D721Med (cell line): Measurements from ENCODE around the gene FADS1.

Source experiments
- DNase-seq: peaks from one replicate; pipeline ENCODE4 v3.0.0; 2011; ENCODE audit warnings: low spot score; ENCODE audit not compliant: insufficient read length
- FAIRE-seq: peaks from 2 replicates; lab custom pipeline; 2011; peaks lifted over from hg19 to GRCh38; lab: Jason Lieb, UNC
- CTCF ChIP-seq: IDR thresholded peaks from 2 replicates; pipeline ENCODE4 v1.5.1; 2012; ENCODE audit warnings: mild to moderate bottlenecking, control low read depth; ENCODE audit not compliant: insufficient read depth; ENCODE audit errors: missing control alignments

The FADS1 gene

GRCh38 chr11:61851113-61851899 lies 34.5 kb upstream of the FADS1 start:
- FAIRE-seq, result no peak
- DNase-seq, result no peak
- TF ChIP-seq CTCF, result no peak

GRCh38 chr11:61850687-61851086 lies 33.9 kb upstream of the FADS1 start:
- FAIRE-seq (no peak), DNase-seq (no peak)

GRCh38 chr11:61848631-61849030 lies 31.8 kb upstream of the FADS1 start:
- DNase-seq (no peak), FAIRE-seq (no peak)
- TF ChIP-seq CTCF, result no peak

More at GRCh38 chr11:61850687-61851086, 33.9 kb upstream of the FADS1 start:
- no peak for TF ChIP-seq CTCF

GRCh38 chr11:61847914-61848581 lies 31.2 kb upstream of the FADS1 start:
- FAIRE-seq, result no peak
- DNase-seq, result no peak
- TF ChIP-seq CTCF, result no peak

- DNase-seq (no peak), FAIRE-seq (no peak)
- no peak for TF ChIP-seq CTCF
These were observed 29.7 kb upstream of the FADS1 start for GRCh38 chr11:61846362-61847020.

GRCh38 chr11:61844909-61845565 lies 28.2 kb upstream of the FADS1 start:
- no peak for FAIRE-seq
- no peak for TF ChIP-seq CTCF

More at GRCh38 chr11:61844909-61845565, 28.2 kb upstream of the FADS1 start:
- DNase-seq, result no peak
